LNCAP (cell line): ENCODE data around the gene CCDC180.

Source experiments
- CTCF ChIP-seq: fragments of 450-650 bp; IDR thresholded peaks from 2 replicates; pipeline ENCODE4 v1.5.1; 2017; ENCODE audit warnings: mild to moderate bottlenecking

CCDC180 gene

GRCh38 chr9:97349400-97349799, 41.9 kb downstream of the CCDC180 start:
- no peak for TF ChIP-seq CTCF

- TF ChIP-seq CTCF = no peak
These were observed 47.2 kb downstream of the CCDC180 start for GRCh38 chr9:97354637-97355036.

GRCh38 chr9:97357056-97357455, 49.6 kb downstream of the CCDC180 start:
- TF ChIP-seq CTCF = no peak
